ENCODE measurements around the gene LRRC10B.

DNA sequence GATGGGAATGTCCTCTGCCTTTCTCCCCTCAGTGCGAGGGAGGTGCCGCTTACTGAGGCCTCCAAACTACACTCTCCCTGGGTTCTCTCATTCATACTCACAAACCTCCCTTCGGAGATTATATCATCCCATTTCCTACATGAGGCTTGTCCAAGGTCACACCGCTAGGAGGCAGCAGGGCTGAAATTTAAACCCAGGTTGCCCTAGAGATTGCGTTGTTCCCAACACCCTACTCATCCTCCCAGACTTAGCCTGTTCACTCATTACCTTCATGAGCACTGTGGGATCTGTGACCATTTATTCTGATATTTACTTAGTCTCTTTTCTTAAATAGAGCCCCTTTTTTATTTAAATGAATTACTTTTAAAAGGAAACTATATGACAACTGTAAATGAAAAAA is 47.6 kb upstream of the LRRC10B start:
- TF ChIP-seq, protein P1, sequence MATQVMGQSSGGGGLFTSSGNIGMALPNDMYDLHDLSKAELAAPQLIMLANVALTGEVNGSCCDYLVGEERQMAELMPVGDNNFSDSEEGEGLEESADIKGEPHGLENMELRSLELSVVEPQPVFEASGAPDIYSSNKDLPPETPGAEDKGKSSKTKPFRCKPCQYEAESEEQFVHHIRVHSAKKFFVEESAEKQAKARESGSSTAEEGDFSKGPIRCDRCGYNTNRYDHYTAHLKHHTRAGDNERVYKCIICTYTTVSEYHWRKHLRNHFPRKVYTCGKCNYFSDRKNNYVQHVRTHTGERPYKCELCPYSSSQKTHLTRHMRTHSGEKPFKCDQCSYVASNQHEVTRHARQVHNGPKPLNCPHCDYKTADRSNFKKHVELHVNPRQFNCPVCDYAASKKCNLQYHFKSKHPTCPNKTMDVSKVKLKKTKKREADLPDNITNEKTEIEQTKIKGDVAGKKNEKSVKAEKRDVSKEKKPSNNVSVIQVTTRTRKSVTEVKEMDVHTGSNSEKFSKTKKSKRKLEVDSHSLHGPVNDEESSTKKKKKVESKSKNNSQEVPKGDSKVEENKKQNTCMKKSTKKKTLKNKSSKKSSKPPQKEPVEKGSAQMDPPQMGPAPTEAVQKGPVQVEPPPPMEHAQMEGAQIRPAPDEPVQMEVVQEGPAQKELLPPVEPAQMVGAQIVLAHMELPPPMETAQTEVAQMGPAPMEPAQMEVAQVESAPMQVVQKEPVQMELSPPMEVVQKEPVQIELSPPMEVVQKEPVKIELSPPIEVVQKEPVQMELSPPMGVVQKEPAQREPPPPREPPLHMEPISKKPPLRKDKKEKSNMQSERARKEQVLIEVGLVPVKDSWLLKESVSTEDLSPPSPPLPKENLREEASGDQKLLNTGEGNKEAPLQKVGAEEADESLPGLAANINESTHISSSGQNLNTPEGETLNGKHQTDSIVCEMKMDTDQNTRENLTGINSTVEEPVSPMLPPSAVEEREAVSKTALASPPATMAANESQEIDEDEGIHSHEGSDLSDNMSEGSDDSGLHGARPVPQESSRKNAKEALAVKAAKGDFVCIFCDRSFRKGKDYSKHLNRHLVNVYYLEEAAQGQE (IDR thresholded peaks at IDR 0.05; ENCODE audit: insufficient read depth in 1 of 2, low read depth in 2 of 2, low read length in 2 of 2) = no peak
- TF ChIP-seq POLR2AphosphoS5 (IDR thresholded peaks at IDR 0.05; ENCODE audit: low read depth, low read length) (no peak), TAF1 (IDR thresholded peaks at IDR 0.05; ENCODE audit: borderline replicate concordance, insufficient read depth, low read length) (no peak), SIN3A (IDR thresholded peaks at IDR 0.05; ENCODE audit: borderline replicate concordance, insufficient read depth, low read length) (no peak), FOXP2 (optimal IDR thresholded peaks at IDR 0.05; ENCODE audit: borderline replicate concordance, extremely low read depth, extremely low read length, insufficient read depth) (no peak)
